ENCODE data around the gene ZBTB20.

- TF ChIP-seq CTCF (IDR thresholded peaks at IDR 0.05) (no peak), FOXM1 (IDR thresholded peaks at IDR 0.05; ENCODE audit: low read depth) (no peak), YY1 (IDR thresholded peaks at IDR 0.05; ENCODE audit: low read depth) (no peak)
Observed at GRCh38 chr3:114839476-114839875, 307.6 kb downstream of the ZBTB20 start.

Measured in SK-N-SH (cell line).